K562 (cell line): ENCODE results near the gene ITSN1. TPM values are rescaled to one million over a fixed set of nuclear protein-coding genes. Genes with fewer than 3 reads are reported as not detected.

Experiments used
- ATAC-seq: fragments of 200-7000 bp; cut with Tn5 transposase; 3 replicates; pipeline ENCODE4 v1.9.1; 2020; ENCODE audit warnings: moderate library complexity
- BruUV-seq: library from RNA; stranded (reverse); fragments of 400-500 nt; replicated peaks from 2 replicates; lab custom pipeline; 2021; lab: Mats Ljungman, UMichigan
- CTCF ChIA-PET: fragments of 300-600 bp; formaldehyde crosslinking; extraction: SDS; loops from one replicate; lab custom pipeline; 2021; ENCODE audit warnings: low intra/inter-chr PET ratio; lab: Yijun Ruan, JAX
- POLR2A ChIA-PET: fragments of 300-600, 350-650 bp; sonication (Branson Sonifier 250); formaldehyde crosslinking; extraction: SDS; loops from one replicate; lab custom pipeline; 2021; ENCODE audit warnings: antibody characterized with exemption, inconsistent platforms; lab: Yijun Ruan, JAX
- DNase-seq, 4 experiments: peaks; one replicate each; pipeline versions ENCODE4 v3.0.0 to v3.0.0-alpha.2; 2011 to 2018; ENCODE audit warnings: low spot score in 3 of 4, mixed read lengths in 3 of 4; ENCODE audit errors: extremely low read depth in 1 of 4
- FAIRE-seq: peaks from 2 replicates; lab custom pipeline; 2011; peaks lifted over from hg19 to GRCh38; lab: Jason Lieb, UNC
- H2AFZ ChIP-seq: 2 replicates; pipeline ENCODE4 v1.6.0; 2011; ENCODE audit warnings: low read depth, low read length, control low read depth, inconsistent platforms
- H3K27ac ChIP-seq: fragments of 200-600 bp; 3 replicates; pipeline ENCODE4 v1.8.0; 2011; ENCODE audit warnings: low read depth, mild to moderate bottlenecking, control low read depth, inconsistent platforms, low read length, moderate library complexity, mixed read lengths; ENCODE audit errors: extremely low read depth
- H3K27me3 ChIP-seq, 2 experiments: fragments of 300-600 bp in 1 of 2; 2 replicates in 1 of 2; 3 replicates in 1 of 2; pipeline versions ENCODE4 v1.6.0 to v1.8.0; 2011; ENCODE audit warnings: inconsistent platforms in 2 of 2, low read length in 2 of 2, mild to moderate bottlenecking in 1 of 2, mixed read lengths in 1 of 2, moderate library complexity in 1 of 2; ENCODE audit not compliant: control insufficient read depth in 2 of 2, insufficient read depth in 2 of 2
- H3K36me3 ChIP-seq: fragments of 300-600 bp; 3 replicates; pipeline ENCODE4 v1.8.0; 2011; ENCODE audit warnings: mild to moderate bottlenecking, low read length, inconsistent platforms; ENCODE audit not compliant: control insufficient read depth, insufficient read depth
- H3K4me1 ChIP-seq, 2 experiments: fragments of 200-600 bp in 1 of 2; replicated peaks in 1 of 2; 2 replicates in 1 of 2; 3 replicates in 1 of 2; pipeline versions ENCODE4 v1.5.1 to v1.8.0; 2011; ENCODE audit warnings: inconsistent platforms in 2 of 2, low read length in 2 of 2, mild to moderate bottlenecking in 1 of 2, mixed read lengths in 1 of 2, moderate library complexity in 1 of 2; ENCODE audit not compliant: control insufficient read depth in 2 of 2, insufficient read depth in 2 of 2
- H3K4me2 ChIP-seq: 2 replicates; pipeline ENCODE4 v1.6.1; 2011; ENCODE audit warnings: low read length, control low read depth, inconsistent platforms, mixed read lengths; ENCODE audit not compliant: insufficient read depth
- H3K4me3 ChIP-seq: fragments of 200-600 bp; sonication (generic), shearing (Covaris generic); 2 replicates; pipeline ENCODE4 v1.5.1; 2016; ENCODE audit warnings: control low read depth, inconsistent platforms
- H3K79me2 ChIP-seq: fragments of 200-600 bp; 3 replicates; pipeline ENCODE4 v1.8.0; 2011; ENCODE audit warnings: low read length, inconsistent platforms; ENCODE audit not compliant: control insufficient read depth, insufficient read depth
- H3K9ac ChIP-seq, 2 experiments: 2 replicates each; pipeline versions ENCODE4 v1.6.0 to v1.6.1; 2011; ENCODE audit warnings: low read depth in 2 of 2, low read length in 2 of 2, control low read depth in 1 of 2, inconsistent platforms in 1 of 2, mild to moderate bottlenecking in 1 of 2, mixed read lengths in 1 of 2; ENCODE audit not compliant: insufficient read depth in 1 of 2
- H3K9me1 ChIP-seq: one replicate; pipeline ENCODE4 v1.6.0; 2011; ENCODE audit warnings: inconsistent platforms, mild to moderate bottlenecking, low read length, moderate library complexity; ENCODE audit not compliant: control insufficient read depth, insufficient read depth
- H3K9me3 ChIP-seq: replicated peaks from 2 replicates; pipeline ENCODE4 v1.5.1; 2011; ENCODE audit warnings: low read depth, low read length, inconsistent platforms; ENCODE audit not compliant: control insufficient read depth, insufficient read depth
- H4K20me1 ChIP-seq: replicated peaks from 2 replicates; pipeline ENCODE4 v1.6.1; 2011; ENCODE audit warnings: low read length, inconsistent platforms, mixed read lengths; ENCODE audit not compliant: control insufficient read depth, insufficient read depth
- CBFA2T3 ChIP-seq: fragments of 450-650 bp; IDR thresholded peaks from 2 replicates; pipeline ENCODE4 v1.6.1; 2017
- CBX1 ChIP-seq: sonication (generic); IDR thresholded peaks from 2 replicates; pipeline ENCODE4 v1.6.1; 2016; ENCODE audit warnings: antibody characterized with exemption, low read depth, mild to moderate bottlenecking
- CHCHD3 ChIP-seq: fragments of 250-450 bp; sonication (Bioruptor Pico); IDR thresholded peaks from 2 replicates; pipeline ENCODE4 v2.1.2; 2022; ENCODE audit warnings: mild to moderate bottlenecking
- ELK1 ChIP-seq: sonication (generic); formaldehyde crosslinking; IDR thresholded peaks from 2 replicates; pipeline ENCODE4 v1.8.1; 2022; ENCODE audit warnings: missing genetic modification reagents
- HNRNPL ChIP-seq: fragments of 200-400 bp; formaldehyde crosslinking; IDR thresholded peaks from 2 replicates; pipeline ENCODE4 v1.6.1; 2017; ENCODE audit warnings: low read depth, mild to moderate bottlenecking, low read length
- NFIX ChIP-seq: fragments of 250-450 bp; sonication (Bioruptor Pico); IDR thresholded peaks from 2 replicates; pipeline ENCODE4 v1.4.0; 2020; ENCODE audit warnings: low read depth, mild to moderate bottlenecking, moderate library complexity
- PML ChIP-seq: IDR thresholded peaks from 2 replicates; pipeline ENCODE4 v1.6.1; 2012; ENCODE audit warnings: low read length, inconsistent platforms
- SAFB ChIP-seq: fragments of 200-400 bp; formaldehyde crosslinking; IDR thresholded peaks from 2 replicates; pipeline ENCODE4 v1.6.1; 2017; ENCODE audit warnings: low read depth, low read length, borderline replicate concordance
- SAP30 ChIP-seq: fragments of 200-600 bp; sonication (generic); IDR thresholded peaks from 2 replicates; pipeline ENCODE4 v1.6.1; 2012; ENCODE audit warnings: borderline replicate concordance, low read depth, mild to moderate bottlenecking, moderate library complexity, low read length, control low read depth, inconsistent platforms; ENCODE audit not compliant: insufficient read depth, poor library complexity, severe bottlenecking
- SNAPC5 ChIP-seq: fragments of 250-450 bp; sonication (Bioruptor Pico); IDR thresholded peaks from 2 replicates; pipeline ENCODE4 v1.8.0; 2021; ENCODE audit warnings: moderate library complexity, mild to moderate bottlenecking, inconsistent platforms
- TAF7 ChIP-seq: fragments of 450-650 bp; IDR thresholded peaks from 2 replicates; pipeline ENCODE4 v1.6.1; 2016; ENCODE audit warnings: missing genetic modification characterization, missing compliant biosample characterization
- TAF9B ChIP-seq: fragments of 450-650 bp; IDR thresholded peaks from 2 replicates; pipeline ENCODE4 v1.6.1; 2018; ENCODE audit warnings: mild to moderate bottlenecking; ENCODE audit not compliant: partially characterized antibody
- TRIM24 ChIP-seq, 2 experiments: fragments of 450-650 bp; IDR thresholded peaks; 2 replicates each; pipeline ENCODE4 v1.6.1; 2016
- ZNF174 ChIP-seq: fragments of 250-450 bp; sonication (Bioruptor Pico); IDR thresholded peaks from 2 replicates; pipeline ENCODE4 v1.4.0; 2020; ENCODE audit warnings: mild to moderate bottlenecking
- ZNF444 ChIP-seq: fragments of 250-450 bp; sonication (Bioruptor Pico); IDR thresholded peaks from 2 replicates; pipeline ENCODE4 v1.4.0; 2020; ENCODE audit warnings: mild to moderate bottlenecking, moderate library complexity
- ZNF707 ChIP-seq: fragments of 250-450 bp; sonication (Bioruptor Pico); conservative IDR thresholded peaks from 2 replicates; pipeline ENCODE4 v1.8.0; 2022; ENCODE audit warnings: inconsistent platforms, mild to moderate bottlenecking, moderate library complexity
- ZNF740 ChIP-seq, 3 experiments: fragments of 200-800 bp in 1 of 3; sonication (Bioruptor generic) in 1 of 3; sonication (generic) in 1 of 3; formaldehyde crosslinking in 1 of 3; IDR thresholded peaks; 2 replicates each; pipeline versions ENCODE4 v1.6.1 to v1.8.0; 2016 to 2022; ENCODE audit warnings: mild to moderate bottlenecking in 2 of 3, missing compliant biosample characterization in 2 of 3, missing genetic modification characterization in 2 of 3, missing genetic modification reagents in 1 of 3
- WGBS: fragments of 100-300 bp; shearing (Covaris generic); methylation state at CpG from one replicate; pipeline ENCODE4 v1.1.6; 2016; ENCODE audit warnings: low coverage, mixed read lengths; ENCODE audit not compliant: insufficient coverage; ENCODE audit errors: missing lambda C conversion rate; 5-methylcytosine and 5-hydroxymethylcytosine counted together
- in situ Hi-C: fragments of 300-500 bp; cut with MboI; formaldehyde crosslinking; loops from 4 replicates; pipeline ENCODE4 v1.15.0; 2018; ENCODE audit warnings: inconsistent platforms, mixed read lengths
- intact Hi-C: fragments of 100-400 bp; cut with micrococcal nuclease; formaldehyde crosslinking; loops from 2 replicates; pipeline ENCODE4 v1.14.2; 2022
- polyA plus RNA-seq, 8 experiments: library from polyadenylated mRNA; depleted of rRNA in 4 of 8; stranded (reverse) in 5 of 8; unstranded in 3 of 8; fragments of >200 nt; fragmentation: Nextera tagmentation in 2 of 8; fragmentation: Illumina TruSeq in 1 of 8; extraction: Ambion mirVana in 2 of 8; extraction: Trizol in 1 of 8; gene quantifications; 2 replicates each; pipeline versions ENCODE4 v1.2.1 to v1.2.3, GENCODE V29; 2011 to 2014; ENCODE audit warnings: inconsistent platforms in 1 of 8, missing spikeins in 1 of 8
- total RNA-seq, 7 experiments: library from RNA; depleted of rRNA in 6 of 7; stranded (reverse); fragments of >200 nt in 6 of 7; fragmentation: Illumina TruSeq in 2 of 7; extraction: Trizol in 2 of 7; gene quantifications; 2 replicates each; pipeline versions ENCODE4 v1.2.1 to v1.2.3, GENCODE V29; 2011 to 2021; ENCODE audit warnings: low replicate concordance in 1 of 7

Gene ITSN1
- total and polyA plus RNA-seq, 9 of the 15 experiments (the other 6 are each of a cell fraction or from before 2014, with no cell fraction given) = 1.1 to 12.6 (median 4.8) TPM

GRCh38 chr21:33794596-33794995 lies 152.3 kb downstream of the ITSN1 start:
- 40% methylated on average over 2 of the region's 2 CpGs for WGBS
- POLR2A ChIA-PET = interaction anchor here (0.5 kb wide), 1 partner anchor 153 kb away, joined by 3 read pairs; the partner anchor contains the start of gene CRYZL1

GRCh38 chr21:33797565-33797964 lies 155.3 kb downstream of the ITSN1 start:
- no peak overlapping the region for H3K4me3 ChIP-seq
- H3K9me3 ChIP-seq = no peaks in the 10 kb centered on the region
- BruUV-seq = no TSS peak
- intact Hi-C loops (no loop called here), in situ Hi-C loops (no loop called here)
- no peak overlapping the region for H2AFZ ChIP-seq
- FAIRE-seq (no peak), DNase-seq (no peak), ATAC-seq (no peak)
- ChIA-PET POLR2A (interaction anchor here (0.6 to 2.4 kb wide), 3 partner anchors 9 to 51 kb away, joined by 3 to 9 read pairs (median 4); no protein-coding TSS in a partner anchor), CTCF (no interaction called here)
- H3K79me2 ChIP-seq = no peaks in the 10 kb centered on the region
- H3K4me1 ChIP-seq = no peaks in the 10 kb centered on the region
- no peak overlapping the region for H3K4me2 ChIP-seq
- H3K36me3 ChIP-seq = no peaks in the 10 kb centered on the region
- H3K27me3 ChIP-seq = no peaks in the 10 kb centered on the region
- H4K20me1 ChIP-seq = no peaks in the 10 kb centered on the region
- no peak overlapping the region for H3K27ac ChIP-seq
- H3K9me1 ChIP-seq = no peaks in the 10 kb centered on the region
- 30% methylated on average over 5 of the region's 5 CpGs for WGBS
- no peak overlapping the region for H3K9ac ChIP-seq
- TF ChIP-seq CHCHD3 (CRISPR knock-in tag) (no peak), ELK1 (CRISPR knock-in tag) (no peak), SNAPC5 (CRISPR knock-in tag) (no peak), SAP30 (no peak), ZNF707 (CRISPR knock-in tag) (no peak), HNRNPL (no peak), TAF9B (no peak), CBX1 (no peak), PML (no peak), ZNF740 (CRISPR knock-in tag; IDR thresholded peaks at IDR 0.05) (no peak), ZNF740 (tag; IDR thresholded peaks at IDR 0.05) (no peak), CBFA2T3 (no peak), TAF7 (no peak), ZNF444 (CRISPR knock-in tag) (no peak)

More at GRCh38 chr21:33794596-33794995, 152.3 kb downstream of the ITSN1 start:
- no peak overlapping the region for H3K4me2 ChIP-seq
- no peaks in the 10 kb centered on the region for H3K27me3 ChIP-seq
- ATAC-seq = no peak
- TF ChIP-seq SAFB (no peak), NFIX (no peak), TRIM24 (IDR thresholded peaks at IDR 0.05) (no peak), ZNF174 (CRISPR knock-in tag) (no peak)
- no peaks in the 10 kb centered on the region for H3K36me3 ChIP-seq
- no peaks in the 10 kb centered on the region for H4K20me1 ChIP-seq
- H3K9ac ChIP-seq = no peak overlapping the region
- no peaks in the 10 kb centered on the region for H3K79me2 ChIP-seq
- CTCF ChIA-PET = no interaction called here
- no peak overlapping the region for H2AFZ ChIP-seq
- intact Hi-C loops (no loop called here), in situ Hi-C loops (no loop called here)
- no peaks in the 10 kb centered on the region for H3K4me1 ChIP-seq
- no peaks in the 10 kb centered on the region for H3K9me3 ChIP-seq
- H3K9me1 ChIP-seq = no peaks in the 10 kb centered on the region
- no peak for DNase-seq
- BruUV-seq = no TSS peak
- FAIRE-seq = no peak
- no peak overlapping the region for H3K27ac ChIP-seq
- H3K4me3 ChIP-seq = no peak overlapping the region
